Neural progenitor cell (in vitro differentiated cells): Measurements from ENCODE around the gene USP31.

ENCODE experiments used
- CTCF ChIP-seq: fragments of 200-600 bp; sonication (generic); IDR thresholded peaks from 2 replicates; pipeline ENCODE4 v1.5.1; 2017; ENCODE audit warnings: antibody characterized with exemption, mild to moderate bottlenecking
- EZH2 ChIP-seq: fragments of 200-600 bp; sonication (generic); IDR thresholded peaks from 2 replicates; pipeline ENCODE4 v1.6.1; 2017; ENCODE audit warnings: antibody characterized with exemption, mild to moderate bottlenecking, moderate library complexity

- TF ChIP-seq CTCF: no peak
- TF ChIP-seq EZH2: no peak
Observed at GRCh38 chr16:23040246-23040645, 109.0 kb downstream of the USP31 start.
